K562 (cell line): ENCODE results near the gene DPP9. TPM values are rescaled to one million over a fixed set of nuclear protein-coding genes. Genes with fewer than 3 reads are reported as not detected.
A peak's percentile ranks its signal among the peaks of the same experiment; 100 is the strongest.

ENCODE experiments used
- ATAC-seq: fragments of 200-7000 bp; cut with Tn5 transposase; 3 replicates; pipeline ENCODE4 v1.9.1; 2020; ENCODE audit warnings: moderate library complexity
- BruUV-seq: library from RNA; stranded (reverse); fragments of 400-500 nt; replicated peaks from 2 replicates; lab custom pipeline; 2021; lab: Mats Ljungman, UMichigan
- CTCF ChIA-PET: fragments of 300-600 bp; formaldehyde crosslinking; extraction: SDS; loops from one replicate; lab custom pipeline; 2021; ENCODE audit warnings: low intra/inter-chr PET ratio; lab: Yijun Ruan, JAX
- POLR2A ChIA-PET: fragments of 300-600, 350-650 bp; sonication (Branson Sonifier 250); formaldehyde crosslinking; extraction: SDS; loops from one replicate; lab custom pipeline; 2021; ENCODE audit warnings: antibody characterized with exemption, inconsistent platforms; lab: Yijun Ruan, JAX
- DNase-seq, 4 experiments: peaks; one replicate each; pipeline versions ENCODE4 v3.0.0 to v3.0.0-alpha.2; 2011 to 2018; ENCODE audit warnings: low spot score in 3 of 4, mixed read lengths in 3 of 4; ENCODE audit errors: extremely low read depth in 1 of 4
- FAIRE-seq: peaks from 2 replicates; lab custom pipeline; 2011; peaks lifted over from hg19 to GRCh38; lab: Jason Lieb, UNC
- H2AFZ ChIP-seq: 2 replicates; pipeline ENCODE4 v1.6.0; 2011; ENCODE audit warnings: low read depth, low read length, control low read depth, inconsistent platforms
- H3K27ac ChIP-seq: fragments of 200-600 bp; 3 replicates; pipeline ENCODE4 v1.8.0; 2011; ENCODE audit warnings: low read depth, mild to moderate bottlenecking, control low read depth, inconsistent platforms, low read length, moderate library complexity, mixed read lengths; ENCODE audit errors: extremely low read depth
- H3K27me3 ChIP-seq, 2 experiments: fragments of 300-600 bp in 1 of 2; 2 replicates in 1 of 2; 3 replicates in 1 of 2; pipeline versions ENCODE4 v1.6.0 to v1.8.0; 2011; ENCODE audit warnings: inconsistent platforms in 2 of 2, low read length in 2 of 2, mild to moderate bottlenecking in 1 of 2, mixed read lengths in 1 of 2, moderate library complexity in 1 of 2; ENCODE audit not compliant: control insufficient read depth in 2 of 2, insufficient read depth in 2 of 2
- H3K36me3 ChIP-seq: fragments of 300-600 bp; 3 replicates; pipeline ENCODE4 v1.8.0; 2011; ENCODE audit warnings: mild to moderate bottlenecking, low read length, inconsistent platforms; ENCODE audit not compliant: control insufficient read depth, insufficient read depth
- H3K4me1 ChIP-seq, 2 experiments: fragments of 200-600 bp in 1 of 2; replicated peaks in 1 of 2; 2 replicates in 1 of 2; 3 replicates in 1 of 2; pipeline versions ENCODE4 v1.5.1 to v1.8.0; 2011; ENCODE audit warnings: inconsistent platforms in 2 of 2, low read length in 2 of 2, mild to moderate bottlenecking in 1 of 2, mixed read lengths in 1 of 2, moderate library complexity in 1 of 2; ENCODE audit not compliant: control insufficient read depth in 2 of 2, insufficient read depth in 2 of 2
- H3K4me2 ChIP-seq: 2 replicates; pipeline ENCODE4 v1.6.1; 2011; ENCODE audit warnings: low read length, control low read depth, inconsistent platforms, mixed read lengths; ENCODE audit not compliant: insufficient read depth
- H3K4me3 ChIP-seq: fragments of 200-600 bp; sonication (generic), shearing (Covaris generic); 2 replicates; pipeline ENCODE4 v1.5.1; 2016; ENCODE audit warnings: control low read depth, inconsistent platforms
- H3K79me2 ChIP-seq: fragments of 200-600 bp; 3 replicates; pipeline ENCODE4 v1.8.0; 2011; ENCODE audit warnings: low read length, inconsistent platforms; ENCODE audit not compliant: control insufficient read depth, insufficient read depth
- H3K9ac ChIP-seq, 2 experiments: 2 replicates each; pipeline versions ENCODE4 v1.6.0 to v1.6.1; 2011; ENCODE audit warnings: low read depth in 2 of 2, low read length in 2 of 2, control low read depth in 1 of 2, inconsistent platforms in 1 of 2, mild to moderate bottlenecking in 1 of 2, mixed read lengths in 1 of 2; ENCODE audit not compliant: insufficient read depth in 1 of 2
- H3K9me1 ChIP-seq: one replicate; pipeline ENCODE4 v1.6.0; 2011; ENCODE audit warnings: inconsistent platforms, mild to moderate bottlenecking, low read length, moderate library complexity; ENCODE audit not compliant: control insufficient read depth, insufficient read depth
- H3K9me3 ChIP-seq: replicated peaks from 2 replicates; pipeline ENCODE4 v1.5.1; 2011; ENCODE audit warnings: low read depth, low read length, inconsistent platforms; ENCODE audit not compliant: control insufficient read depth, insufficient read depth
- H4K20me1 ChIP-seq: replicated peaks from 2 replicates; pipeline ENCODE4 v1.6.1; 2011; ENCODE audit warnings: low read length, inconsistent platforms, mixed read lengths; ENCODE audit not compliant: control insufficient read depth, insufficient read depth
- CREM ChIP-seq: IDR thresholded peaks from 2 replicates; pipeline ENCODE4 v1.6.1; 2014; ENCODE audit warnings: antibody characterized with exemption, low read depth
- FOXK2 ChIP-seq, 2 experiments: fragments of 450-650 bp; IDR thresholded peaks in 1 of 2; conservative IDR thresholded peaks in 1 of 2; 2 replicates each; pipeline ENCODE4 v1.6.1; 2016; ENCODE audit warnings: low read depth in 2 of 2, mild to moderate bottlenecking in 1 of 2
- GTF2A2 ChIP-seq: IDR thresholded peaks from 2 replicates; pipeline ENCODE4 v1.6.1; 2016; ENCODE audit warnings: mild to moderate bottlenecking, missing genetic modification characterization, missing compliant biosample characterization
- HES1 ChIP-seq: fragments of 450-650 bp; IDR thresholded peaks from 2 replicates; pipeline ENCODE4 v1.6.1; 2016; ENCODE audit warnings: low read depth, mild to moderate bottlenecking, moderate library complexity
- NFATC3 ChIP-seq: fragments of 450-650 bp; IDR thresholded peaks from 2 replicates; pipeline ENCODE4 v1.6.1; 2017; ENCODE audit warnings: mild to moderate bottlenecking
- POLR2AphosphoS2 ChIP-seq: IDR thresholded peaks from 2 replicates; pipeline ENCODE4 v1.6.1; 2012; ENCODE audit warnings: low read length, improper control_type of control experiment
- POLR2G ChIP-seq: fragments of 200-400 bp; formaldehyde crosslinking; IDR thresholded peaks from 2 replicates; pipeline ENCODE4 v1.6.1; 2017; ENCODE audit warnings: low read depth, mild to moderate bottlenecking, antibody characterized with exemption, low read length, moderate library complexity
- POLR3A ChIP-seq: IDR thresholded peaks from 2 replicates; pipeline ENCODE4 v1.6.1; 2011; ENCODE audit warnings: borderline replicate concordance, mild to moderate bottlenecking, moderate library complexity; ENCODE audit not compliant: insufficient read length, insufficient read depth; ENCODE audit errors: extremely low read depth
- RBFOX2 ChIP-seq: fragments of 200-400 bp; formaldehyde crosslinking; IDR thresholded peaks from 2 replicates; pipeline ENCODE4 v1.6.1; 2017; ENCODE audit warnings: low read depth, mild to moderate bottlenecking, low read length, moderate library complexity
- RBM22 ChIP-seq: fragments of 200-400 bp; formaldehyde crosslinking; IDR thresholded peaks from 2 replicates; pipeline ENCODE4 v1.6.1; 2018; ENCODE audit warnings: low read length, low read depth; ENCODE audit not compliant: poor library complexity, severe bottlenecking
- REST ChIP-seq, 2 experiments: fragments of 450-650 bp; formaldehyde crosslinking in 1 of 2; IDR thresholded peaks; 2 replicates each; pipeline versions ENCODE4 v1.4.0 to v1.6.1; 2014 to 2020; ENCODE audit warnings: mild to moderate bottlenecking in 2 of 2, borderline replicate concordance in 1 of 2, low read depth in 1 of 2
- RUNX1 ChIP-seq: sonication (generic); IDR thresholded peaks from 2 replicates; pipeline ENCODE4 v1.6.1; 2016; ENCODE audit warnings: antibody characterized with exemption, low read depth
- SMAD4 ChIP-seq: fragments of 250-450 bp; sonication (Bioruptor Pico); conservative IDR thresholded peaks from 2 replicates; pipeline ENCODE4 v1.8.0; 2021; ENCODE audit warnings: inconsistent platforms, mild to moderate bottlenecking, moderate library complexity
- SMC3 ChIP-seq: conservative IDR thresholded peaks from 2 replicates; pipeline ENCODE4 v1.6.1; 2011; ENCODE audit warnings: low read depth, low read length, improper control_type of control experiment; ENCODE audit not compliant: insufficient read depth
- WHSC1 ChIP-seq: IDR thresholded peaks from one replicate; pipeline ENCODE4 v1.6.1; 2012; ENCODE audit warnings: low read length, control low read depth, inconsistent platforms
- WGBS: fragments of 100-300 bp; shearing (Covaris generic); methylation state at CpG from one replicate; pipeline ENCODE4 v1.1.6; 2016; ENCODE audit warnings: low coverage, mixed read lengths; ENCODE audit not compliant: insufficient coverage; ENCODE audit errors: missing lambda C conversion rate; 5-methylcytosine and 5-hydroxymethylcytosine counted together
- in situ Hi-C: fragments of 300-500 bp; cut with MboI; formaldehyde crosslinking; loops from 4 replicates; pipeline ENCODE4 v1.15.0; 2018; ENCODE audit warnings: inconsistent platforms, mixed read lengths
- intact Hi-C: fragments of 100-400 bp; cut with micrococcal nuclease; formaldehyde crosslinking; loops from 2 replicates; pipeline ENCODE4 v1.14.2; 2022
- polyA plus RNA-seq, 8 experiments: library from polyadenylated mRNA; depleted of rRNA in 4 of 8; stranded (reverse) in 5 of 8; unstranded in 3 of 8; fragments of >200 nt; fragmentation: Nextera tagmentation in 2 of 8; fragmentation: Illumina TruSeq in 1 of 8; extraction: Ambion mirVana in 2 of 8; extraction: Trizol in 1 of 8; gene quantifications; 2 replicates each; pipeline versions ENCODE4 v1.2.1 to v1.2.3, GENCODE V29; 2011 to 2014; ENCODE audit warnings: inconsistent platforms in 1 of 8, missing spikeins in 1 of 8
- total RNA-seq, 7 experiments: library from RNA; depleted of rRNA in 6 of 7; stranded (reverse); fragments of >200 nt in 6 of 7; fragmentation: Illumina TruSeq in 2 of 7; extraction: Trizol in 2 of 7; gene quantifications; 2 replicates each; pipeline versions ENCODE4 v1.2.1 to v1.2.3, GENCODE V29; 2011 to 2021; ENCODE audit warnings: low replicate concordance in 1 of 7

The DPP9 gene
- total and polyA plus RNA-seq, 9 of the 15 experiments (the other 6 are each of a cell fraction or from before 2014, with no cell fraction given) = 0.90 to 66.7 (median 24.5) TPM

GRCh38 chr19:4664642-4665041 lies 59.0 kb downstream of the DPP9 start:
- ChIA-PET CTCF (interaction anchor here (0.6 kb wide), 1 partner anchor 138 kb away, joined by 3 read pairs; no protein-coding TSS in a partner anchor), POLR2A (interaction anchor here (0.7 kb wide), 2 partner anchors 205 to 361 kb away, joined by 3 read pairs; no protein-coding TSS in a partner anchor)
- Histone ChIP-seq H3K4me3 (no peak overlapping the region), H4K20me1 (peaks cover 3% of the 10 kb centered on the region; the same call in 1 of the 2 replicates), H2AFZ (no peak overlapping the region), H3K4me2 (no peak overlapping the region), H3K27ac (no peak overlapping the region), H3K9ac (no peak overlapping the region), H3K36me3 (peaks cover 76% of the 10 kb centered on the region), H3K9me3 (no peaks in the 10 kb centered on the region), H3K27me3 (no peaks in the 10 kb centered on the region), H3K79me2 (peaks cover 25% of the 10 kb centered on the region), H3K4me1 (peaks cover 4 to 18% of the 10 kb centered on the region in 2 experiments; a peak in 4 of 5 replicates), H3K9me1 (peaks cover 3% of the 10 kb centered on the region)
- in situ Hi-C loops (no loop called here), intact Hi-C loops (no loop called here)
- ATAC-seq (no peak), DNase-seq (no peak), FAIRE-seq (no peak)
- BruUV-seq = no TSS peak
- 98% methylated on average over 7 of the region's 12 CpGs for WGBS
- TF ChIP-seq RBFOX2 (peak; percentile 51; the same call in 1 of the 2 replicates), GTF2A2 (no peak), CREM (no peak), HES1 (no peak), SMAD4 (no peak), POLR2AphosphoS2 (no peak), WHSC1 (no peak), FOXK2 (conservative IDR thresholded peaks at IDR 0.05 in 1 of 2, IDR thresholded peaks at IDR 0.05 in 1 of 2; ENCODE audit: low read depth in 2 of 2) (no peak), RBM22 (peak; percentile 39), POLR3A (no peak), SMC3 (no peak), POLR2G (peak; percentile 64), NFATC3 (no peak), REST (IDR thresholded peaks at IDR 0.05; ENCODE audit: borderline replicate concordance) (no peak), REST (CRISPR knock-in tag; IDR thresholded peaks at IDR 0.05; ENCODE audit: low read depth) (no peak), RUNX1 (no peak)
